Parathyroid adenoma (tissue), 2 donors: ENCODE results near the gene B4GALT6.
A peak's percentile ranks its signal among the peaks of the same experiment; 100 is the strongest.

ENCODE experiments used
- H2AFZ ChIP-seq: fragments of 300-600 bp; sonication (generic); one replicate; pipeline ENCODE4 v1.7.0; 2017; ENCODE audit warnings: antibody characterized with exemption, mild to moderate bottlenecking
- H3K27ac ChIP-seq: fragments of 300-600 bp; sonication (generic); one replicate; pipeline ENCODE4 v1.7.0; 2017
- H3K27me3 ChIP-seq: fragments of 300-600 bp; sonication (generic); one replicate; pipeline ENCODE4 v1.7.0; 2017; ENCODE audit warnings: low read length; ENCODE audit not compliant: control insufficient read depth, insufficient read depth
- H3K36me3 ChIP-seq: fragments of 300-600 bp; sonication (generic); one replicate; pipeline ENCODE4 v1.7.0; 2017; ENCODE audit warnings: low read length; ENCODE audit not compliant: control insufficient read depth, insufficient read depth
- H3K4me1 ChIP-seq: fragments of 300-600 bp; sonication (generic); one replicate; pipeline ENCODE4 v1.7.0; 2017; ENCODE audit warnings: control low read depth
- H3K4me2 ChIP-seq: fragments of 300-600 bp; sonication (generic); one replicate; pipeline ENCODE4 v1.7.0; 2017; ENCODE audit warnings: low read length
- H3K4me3 ChIP-seq: fragments of 300-600 bp; sonication (generic); one replicate; pipeline ENCODE4 v1.7.0; 2017; ENCODE audit warnings: low read depth, low read length
- H3K79me2 ChIP-seq: fragments of 300-600 bp; sonication (generic); one replicate; pipeline ENCODE4 v1.7.0; 2017; ENCODE audit warnings: control low read depth
- H3K9ac ChIP-seq: fragments of 300-600 bp; sonication (generic); one replicate; pipeline ENCODE4 v1.7.0; 2017; ENCODE audit warnings: mild to moderate bottlenecking
- H3K9me3 ChIP-seq: fragments of 300-600 bp; sonication (generic); one replicate; pipeline ENCODE4 v1.7.0; 2017; ENCODE audit warnings: low read length; ENCODE audit not compliant: control insufficient read depth
- TF ChIP-seq, protein P1 (sequence below): fragments of 300-600 bp; sonication (generic); IDR thresholded peaks from one replicate; pipeline ENCODE4 v1.7.0; 2017; ENCODE audit warnings: antibody characterized with exemption, mild to moderate bottlenecking
- donor health status: primary hyperparathyroidism.

B4GALT6 gene

DNA sequence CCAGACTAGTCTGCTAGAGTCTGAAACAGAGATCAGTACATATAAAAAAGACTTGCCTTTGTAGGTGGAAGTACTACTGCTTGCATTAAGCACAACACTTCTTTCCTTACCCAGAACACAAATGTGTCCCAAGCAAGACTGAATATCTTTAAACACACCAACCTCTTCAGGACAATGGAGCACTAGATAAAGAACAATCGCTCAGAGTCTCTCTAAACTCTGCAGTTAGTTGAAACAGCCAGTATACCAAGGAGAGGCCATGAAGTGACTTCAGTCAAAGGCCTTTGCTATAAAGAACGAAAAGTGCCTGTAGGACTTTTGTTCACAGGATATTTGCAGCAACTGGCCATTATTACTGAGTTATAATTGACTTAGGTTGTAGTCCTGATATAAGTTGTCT is 9.9 kb upstream of the B4GALT6 start:
- H3K4me2 ChIP-seq, result no peak overlapping the region
- no peaks in the 10 kb centered on the region for H3K36me3 ChIP-seq
- H3K9me3 ChIP-seq, result no peaks in the 10 kb centered on the region
- no peaks in the 10 kb centered on the region for H3K27me3 ChIP-seq
- TF ChIP-seq, protein P1, sequence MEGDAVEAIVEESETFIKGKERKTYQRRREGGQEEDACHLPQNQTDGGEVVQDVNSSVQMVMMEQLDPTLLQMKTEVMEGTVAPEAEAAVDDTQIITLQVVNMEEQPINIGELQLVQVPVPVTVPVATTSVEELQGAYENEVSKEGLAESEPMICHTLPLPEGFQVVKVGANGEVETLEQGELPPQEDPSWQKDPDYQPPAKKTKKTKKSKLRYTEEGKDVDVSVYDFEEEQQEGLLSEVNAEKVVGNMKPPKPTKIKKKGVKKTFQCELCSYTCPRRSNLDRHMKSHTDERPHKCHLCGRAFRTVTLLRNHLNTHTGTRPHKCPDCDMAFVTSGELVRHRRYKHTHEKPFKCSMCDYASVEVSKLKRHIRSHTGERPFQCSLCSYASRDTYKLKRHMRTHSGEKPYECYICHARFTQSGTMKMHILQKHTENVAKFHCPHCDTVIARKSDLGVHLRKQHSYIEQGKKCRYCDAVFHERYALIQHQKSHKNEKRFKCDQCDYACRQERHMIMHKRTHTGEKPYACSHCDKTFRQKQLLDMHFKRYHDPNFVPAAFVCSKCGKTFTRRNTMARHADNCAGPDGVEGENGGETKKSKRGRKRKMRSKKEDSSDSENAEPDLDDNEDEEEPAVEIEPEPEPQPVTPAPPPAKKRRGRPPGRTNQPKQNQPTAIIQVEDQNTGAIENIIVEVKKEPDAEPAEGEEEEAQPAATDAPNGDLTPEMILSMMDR, result no peak
- H3K9ac ChIP-seq, result no peak overlapping the region
- peak overlapping the region; percentile 26 for H2AFZ ChIP-seq
- peak overlapping the region; percentile 5 for H3K27ac ChIP-seq
- H3K4me1 ChIP-seq, result peaks cover 24% of the 10 kb centered on the region
- no peaks in the 10 kb centered on the region for H3K79me2 ChIP-seq
- H3K4me3 ChIP-seq, result no peak overlapping the region

DNA sequence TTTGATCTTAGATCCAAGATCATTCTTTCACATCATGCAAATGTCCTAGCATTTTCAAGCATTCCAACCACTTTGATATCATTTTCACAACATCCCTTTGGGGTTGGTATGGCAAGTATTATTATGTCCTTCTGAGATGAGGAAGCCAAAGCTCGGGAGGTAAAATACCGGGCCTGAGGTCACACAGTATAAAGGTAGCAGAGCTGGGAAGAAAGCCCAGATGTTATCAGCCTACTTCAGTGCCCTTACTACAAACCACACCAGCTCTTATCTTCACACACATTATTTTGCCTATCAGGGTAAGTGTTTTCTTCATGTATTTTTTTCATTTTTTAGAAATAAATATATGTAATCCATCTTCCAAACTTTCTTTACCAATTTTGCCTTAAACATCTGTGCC is 4.2 kb upstream of the B4GALT6 start:
- Histone ChIP-seq H3K36me3 (no peaks in the 10 kb centered on the region), H2AFZ (peak overlapping the region; percentile 35), H3K4me1 (peaks cover 21% of the 10 kb centered on the region), H3K27me3 (no peaks in the 10 kb centered on the region), H3K79me2 (peaks cover under 1% of the 10 kb centered on the region), H3K9me3 (no peaks in the 10 kb centered on the region), H3K27ac (peak overlapping the region; percentile 73), H3K4me2 (peak overlapping the region; percentile 19), H3K9ac (no peak overlapping the region), H3K4me3 (no peak overlapping the region)
- TF ChIP-seq, protein P1, result no peak

DNA sequence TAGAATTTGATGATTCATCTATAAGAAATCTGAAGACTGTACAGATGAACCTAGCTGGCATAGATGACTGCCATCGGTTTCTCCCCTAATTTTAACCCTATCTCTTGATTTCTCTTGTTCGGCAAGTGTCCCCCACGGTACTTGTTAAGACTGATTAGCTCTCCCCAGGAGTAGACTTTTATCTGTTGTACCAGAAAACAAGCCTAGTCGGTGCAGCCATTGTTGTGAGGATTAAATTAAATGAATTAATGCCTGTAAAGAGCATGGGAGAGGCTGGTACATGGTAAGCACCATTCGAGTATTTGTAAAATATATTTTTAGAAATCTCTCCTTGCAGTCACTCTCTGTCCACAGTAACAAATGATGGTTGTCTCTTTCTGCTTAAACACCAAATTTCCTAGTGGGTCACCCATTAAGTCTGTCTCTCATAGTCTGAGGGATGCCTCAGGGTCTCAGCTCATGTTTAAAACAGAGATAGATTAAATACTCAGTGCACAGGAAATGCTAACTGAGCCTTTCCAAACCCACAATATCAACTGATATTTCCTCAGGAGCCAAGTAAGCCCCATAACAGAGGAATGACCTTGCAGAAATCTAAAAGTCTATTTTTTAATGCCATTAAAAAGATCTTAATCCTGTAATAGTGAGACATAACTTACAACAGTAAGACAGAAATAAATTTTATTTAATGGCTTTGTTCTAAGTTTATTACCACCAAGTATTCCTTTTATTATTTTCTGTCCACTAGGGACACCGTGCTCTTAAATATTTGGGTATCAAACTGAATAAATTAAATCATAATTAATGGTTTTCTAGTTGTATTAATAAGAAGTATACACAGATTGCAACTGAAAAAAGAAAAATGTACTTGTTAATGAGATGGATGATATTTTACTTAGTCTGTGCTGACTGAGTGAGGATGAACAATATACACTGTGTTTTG is 2.9 kb upstream of the B4GALT6 start:
- TF ChIP-seq, protein P1, result peak; percentile 18
- no peak overlapping the region for H3K4me3 ChIP-seq
- H3K9ac ChIP-seq, result no peak overlapping the region
- H3K27ac ChIP-seq, result peak overlapping the region; percentile 0
- H3K4me2 ChIP-seq, result no peak overlapping the region
- H3K36me3 ChIP-seq, result no peaks in the 10 kb centered on the region
- peaks cover 3% of the 10 kb centered on the region for H3K79me2 ChIP-seq
- no peaks in the 10 kb centered on the region for H3K9me3 ChIP-seq
- peaks cover 21% of the 10 kb centered on the region for H3K4me1 ChIP-seq
- H3K27me3 ChIP-seq, result no peaks in the 10 kb centered on the region
- no peak overlapping the region for H2AFZ ChIP-seq

DNA sequence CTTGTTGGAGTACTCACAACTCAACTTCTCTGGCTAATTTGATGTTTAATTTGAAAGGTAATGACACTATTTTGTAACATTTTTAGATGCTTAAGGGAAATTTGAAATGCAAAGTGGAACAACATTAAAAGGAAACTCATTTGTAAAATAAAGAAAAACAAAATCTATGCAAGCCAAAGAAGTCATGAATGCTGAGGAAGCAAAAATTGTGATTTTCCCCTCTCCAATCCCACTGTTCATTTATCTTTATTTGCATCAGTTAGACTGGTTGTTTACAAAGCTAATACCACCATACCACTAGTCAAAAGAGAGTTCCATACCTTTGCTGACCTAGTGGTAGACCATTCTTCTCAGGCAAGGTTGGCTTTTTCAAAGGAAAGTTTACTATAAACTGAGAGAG is 2.2 kb upstream of the B4GALT6 start:
- Histone ChIP-seq H3K27ac (peak overlapping the region; percentile 93), H2AFZ (no peak overlapping the region), H3K9me3 (no peaks in the 10 kb centered on the region), H3K4me1 (peaks cover 21% of the 10 kb centered on the region), H3K27me3 (no peaks in the 10 kb centered on the region), H3K9ac (no peak overlapping the region), H3K4me2 (no peak overlapping the region), H3K79me2 (peaks cover 3% of the 10 kb centered on the region), H3K4me3 (no peak overlapping the region), H3K36me3 (no peaks in the 10 kb centered on the region)
- TF ChIP-seq, protein P1, result no peak
